NCI-H82 treated with DMSO at 0.1 percent for 48 hours (cell line): ENCODE data around the gene NUCB1.

Experiments used
- DNase-seq: peaks from one replicate; lab custom pipeline; 2025; ENCODE audit not compliant: unreplicated experiment; lab: John Stamatoyannopoulos, UW

Gene NUCB1

DNA sequence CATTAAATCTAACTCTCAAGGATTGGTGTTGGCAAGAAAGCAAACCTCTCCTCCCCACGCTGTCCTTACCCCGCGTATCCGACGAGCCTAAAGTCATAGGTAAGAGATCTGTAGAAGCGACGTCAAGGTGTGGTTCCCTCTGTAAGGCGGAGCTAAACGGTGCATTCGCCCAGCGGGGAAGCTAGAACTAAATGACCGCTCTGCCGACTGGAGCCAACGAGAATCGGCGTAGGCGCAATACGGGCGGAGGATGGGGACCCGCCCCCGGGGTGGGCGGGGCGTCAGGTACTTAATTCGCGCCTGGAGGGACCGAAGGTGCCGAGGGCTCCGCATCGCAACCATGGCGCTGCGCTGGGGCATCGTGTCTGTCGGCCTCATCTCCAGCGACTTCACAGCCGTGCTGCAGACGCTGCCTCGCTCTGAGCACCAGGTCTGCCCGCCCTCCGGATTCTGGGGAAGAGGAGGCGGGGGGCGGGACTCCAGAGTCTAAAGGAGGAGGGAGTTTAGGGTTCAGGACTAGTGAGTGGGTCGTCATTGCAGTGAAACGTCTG, 33.3 kb downstream of the NUCB1 start, which contains the start of gene DHDH:
Gene DHDH (plus strand): TSS at position 318 of the 551 bp plus-strand sequence. CDS start 23 bp downstream, at position 341.
- DNase-seq, result peak; percentile 73

GRCh38 chr19:48934837-48935236, 34.7 kb downstream of the NUCB1 start:
- no peak for DNase-seq

DNA sequence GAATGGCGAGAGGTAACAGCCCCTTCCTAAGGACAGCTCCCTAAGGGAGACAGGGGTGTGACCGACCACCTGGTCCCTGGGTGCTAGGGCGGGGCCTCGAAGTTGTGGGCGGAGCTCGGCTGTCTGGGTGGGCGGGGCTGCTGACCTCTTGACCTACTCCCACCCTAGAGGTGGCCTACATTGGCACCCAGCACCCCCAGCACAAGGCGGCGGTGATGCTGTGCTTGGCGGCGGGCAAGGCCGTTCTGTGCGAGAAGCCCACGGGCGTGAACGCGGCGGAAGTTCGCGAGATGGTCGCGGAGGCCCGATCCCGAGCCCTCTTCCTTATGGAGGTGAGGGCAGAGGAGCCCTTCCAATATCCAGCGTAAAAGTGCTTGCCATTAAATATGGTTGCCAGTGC, 35.8 kb downstream of the NUCB1 start:
- DNase-seq, result no peak

DNA sequence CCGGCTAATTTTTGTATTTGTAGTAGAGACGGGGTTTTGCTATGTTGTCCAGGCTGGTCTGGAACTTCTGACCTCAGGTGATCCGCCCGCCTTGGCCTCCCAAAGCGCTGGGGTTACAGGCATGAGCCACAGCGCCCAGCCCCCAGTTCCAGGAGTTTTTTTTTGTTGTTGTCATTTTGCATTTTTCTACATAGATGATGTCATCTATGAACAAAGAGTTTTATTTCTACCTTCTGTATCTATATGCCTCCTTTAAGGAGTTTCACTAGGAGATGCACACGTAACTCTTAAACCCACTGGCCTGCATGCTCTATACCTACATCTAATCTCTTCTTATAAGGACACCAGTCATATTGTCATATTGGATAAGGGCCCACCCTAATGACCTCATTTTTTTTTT, 38.1 kb downstream of the NUCB1 start:
- no peak for DNase-seq

DNA sequence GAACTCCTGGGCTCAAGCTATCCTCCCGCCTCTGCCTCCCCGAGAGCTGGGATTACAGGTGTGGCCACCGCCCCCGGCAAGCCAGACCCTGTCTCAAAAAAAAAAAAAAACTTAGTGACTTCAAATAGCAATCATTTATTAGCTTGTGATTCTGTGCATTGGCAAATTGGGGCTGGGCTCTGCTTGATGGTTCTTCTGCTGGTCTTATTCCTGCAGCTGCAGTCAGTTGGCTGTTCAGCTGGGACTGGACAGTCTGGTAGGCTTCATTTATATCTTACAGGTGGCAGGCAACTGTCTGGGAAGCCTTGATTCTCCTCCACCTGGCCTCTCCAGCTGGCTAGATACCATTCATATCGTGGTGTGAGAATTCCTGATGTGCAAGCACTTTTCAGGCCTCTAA, 40.8 kb downstream of the NUCB1 start:
- no peak for DNase-seq

- DNase-seq, result no peak
Observed at GRCh38 chr19:48943081-48943480, 43.0 kb downstream of the NUCB1 start.

DNA sequence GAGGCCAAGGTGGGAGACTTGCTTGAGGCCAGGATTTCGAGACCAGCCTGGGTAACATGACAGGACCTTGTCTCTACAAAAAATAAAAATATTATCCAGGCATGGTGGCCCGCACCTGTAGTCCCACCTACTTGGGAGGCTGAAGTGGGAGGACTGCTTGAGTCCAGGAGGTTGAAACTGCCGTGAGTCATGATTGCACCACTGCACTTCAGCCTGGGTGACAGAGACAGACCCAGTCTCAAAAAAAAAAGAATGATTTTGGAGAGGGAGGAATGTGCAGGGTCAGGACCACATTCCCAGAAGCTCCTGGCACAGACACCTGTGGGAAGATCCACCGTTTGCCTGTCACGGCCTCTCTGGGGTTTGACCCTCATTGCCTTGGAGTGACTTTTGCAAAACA, 45.3 kb downstream of the NUCB1 start:
- no peak for DNase-seq

DNA sequence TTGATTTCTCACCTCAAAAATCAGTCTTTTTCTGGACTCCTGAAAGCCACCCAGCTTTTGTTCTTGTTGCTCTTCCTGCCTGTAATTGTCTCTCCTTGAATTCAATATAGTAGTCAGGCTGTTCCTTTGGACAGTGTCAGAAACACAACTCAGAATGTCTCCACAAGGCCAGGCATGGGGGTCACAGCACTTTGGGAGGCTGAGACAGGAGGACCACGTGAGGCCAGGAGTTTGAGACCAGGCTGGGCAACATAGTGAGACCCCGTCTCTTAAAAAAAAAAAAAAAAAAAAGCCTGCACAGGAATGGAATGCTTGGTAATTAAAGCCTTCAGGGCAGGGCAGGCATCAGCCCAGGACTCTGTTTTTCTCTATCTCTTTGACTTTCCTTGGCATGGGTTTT, 45.7 kb downstream of the NUCB1 start:
- DNase-seq, result no peak

DNA sequence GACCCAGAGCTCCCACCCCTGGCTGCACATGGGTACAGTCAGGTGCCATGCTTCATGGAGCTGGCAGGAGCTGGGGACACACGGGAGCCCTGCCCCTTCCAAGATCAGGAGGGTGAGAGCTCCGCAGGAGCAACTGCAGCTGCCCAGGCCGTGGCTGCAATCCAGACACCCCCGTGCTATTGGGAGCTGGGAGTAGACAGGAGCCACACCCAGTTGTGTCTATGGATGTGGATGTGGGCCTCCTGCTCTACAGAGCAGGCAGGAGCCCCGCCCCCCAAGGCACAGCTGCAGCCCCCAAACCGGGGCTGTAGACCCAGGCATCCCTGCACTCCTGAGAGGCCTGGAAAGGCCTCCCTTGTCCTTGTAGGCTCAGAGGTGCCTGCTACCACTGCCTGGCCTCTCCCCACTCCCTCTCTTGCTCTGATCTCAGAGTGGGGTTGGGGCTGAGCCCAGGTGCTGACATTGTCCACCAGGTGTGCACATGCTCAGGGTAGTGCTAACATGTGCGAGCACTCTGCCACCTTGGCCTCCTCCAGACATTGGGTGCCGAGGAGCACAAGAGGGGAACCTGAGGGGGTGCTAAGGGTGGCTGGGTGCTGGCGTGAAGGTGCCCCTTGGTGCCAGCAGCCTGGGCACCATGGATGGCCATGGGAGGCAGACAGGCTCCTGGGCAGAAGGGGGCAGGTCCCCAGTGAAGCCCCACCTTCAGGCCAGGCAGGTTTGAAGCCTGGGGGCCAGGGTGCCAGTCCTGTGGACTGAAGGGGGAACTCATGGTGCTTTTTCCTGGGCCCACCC, 46.5 kb downstream of the NUCB1 start:
- DNase-seq, result no peak

DNA sequence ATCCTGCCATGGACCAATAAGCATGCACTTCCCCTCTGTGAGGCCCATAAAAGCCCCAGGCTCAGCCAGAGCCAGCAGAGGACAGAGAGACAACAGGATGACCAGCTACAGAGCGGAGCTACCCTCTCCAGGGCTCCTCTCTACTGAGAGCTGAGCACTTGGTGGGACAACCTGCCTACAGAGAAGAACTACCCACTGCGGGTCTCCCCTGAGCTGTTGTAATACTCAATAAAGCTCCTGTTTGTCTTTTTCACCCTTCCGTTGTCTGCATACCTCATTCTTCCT, 47.1 kb downstream of the NUCB1 start:
- DNase-seq, result no peak

DNA sequence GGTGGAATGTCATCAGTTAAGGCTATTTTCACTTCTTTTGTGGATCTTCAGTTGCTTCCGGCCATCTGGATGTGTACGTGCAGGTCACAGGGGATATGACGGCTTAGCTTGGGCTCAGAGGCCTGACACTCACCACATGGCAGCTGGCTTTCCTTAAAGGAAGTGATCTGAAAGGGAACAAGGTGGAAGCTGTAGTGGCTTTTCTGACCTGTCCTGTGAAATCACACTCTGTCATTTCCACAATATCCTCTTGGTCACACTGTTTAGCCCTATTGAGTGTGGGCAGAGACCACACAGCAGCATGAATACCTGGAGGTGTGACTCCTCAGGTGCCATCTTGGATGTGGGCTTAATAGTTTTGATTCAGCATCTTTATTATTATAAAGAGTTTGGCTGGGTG, 50.0 kb downstream of the NUCB1 start:
- DNase-seq, result no peak

GRCh38 chr19:48950830-48951519, 50.9 kb downstream of the NUCB1 start:
- no peak for DNase-seq

- no peak for DNase-seq
Observed at GRCh38 chr19:48953141-48953540, 53.0 kb downstream of the NUCB1 start.

DNA sequence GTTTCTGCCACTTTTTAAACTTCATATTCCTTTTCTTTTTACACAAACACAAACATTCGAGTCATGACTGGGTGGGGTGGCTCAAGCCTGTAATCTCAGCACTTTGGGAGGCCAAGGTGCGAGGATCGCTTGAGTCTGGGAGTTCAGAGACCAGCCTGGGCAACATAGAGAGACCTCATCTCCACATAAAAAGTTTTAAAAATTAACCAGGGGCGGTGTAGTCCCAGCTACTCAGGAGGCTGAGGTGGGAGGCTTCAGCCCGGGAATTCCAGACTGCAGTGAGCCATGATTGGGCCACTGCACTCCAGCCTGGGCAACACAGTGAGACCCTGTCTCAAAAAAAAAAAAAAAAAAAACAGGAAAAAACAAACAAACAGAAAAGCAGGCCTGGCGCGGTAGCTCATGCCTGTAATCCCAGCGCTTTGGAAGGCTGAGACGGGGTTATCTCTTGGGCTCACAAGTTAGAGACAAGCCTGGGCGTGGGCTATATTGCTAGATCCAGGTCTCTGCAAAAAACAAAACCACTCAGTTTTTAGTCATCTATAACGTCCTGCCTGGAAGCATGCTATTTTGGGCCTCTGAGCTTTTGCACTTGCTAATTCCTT, 54.0 kb downstream of the NUCB1 start:
- no peak for DNase-seq

GRCh38 chr19:48954595-48955307, 54.6 kb downstream of the NUCB1 start, which contains the start of gene BAX:
Gene BAX (plus strand): TSS chr19:48954875. CDS start chr19:48954929, 54 bp downstream.
- peak; percentile 91 for DNase-seq

DNA sequence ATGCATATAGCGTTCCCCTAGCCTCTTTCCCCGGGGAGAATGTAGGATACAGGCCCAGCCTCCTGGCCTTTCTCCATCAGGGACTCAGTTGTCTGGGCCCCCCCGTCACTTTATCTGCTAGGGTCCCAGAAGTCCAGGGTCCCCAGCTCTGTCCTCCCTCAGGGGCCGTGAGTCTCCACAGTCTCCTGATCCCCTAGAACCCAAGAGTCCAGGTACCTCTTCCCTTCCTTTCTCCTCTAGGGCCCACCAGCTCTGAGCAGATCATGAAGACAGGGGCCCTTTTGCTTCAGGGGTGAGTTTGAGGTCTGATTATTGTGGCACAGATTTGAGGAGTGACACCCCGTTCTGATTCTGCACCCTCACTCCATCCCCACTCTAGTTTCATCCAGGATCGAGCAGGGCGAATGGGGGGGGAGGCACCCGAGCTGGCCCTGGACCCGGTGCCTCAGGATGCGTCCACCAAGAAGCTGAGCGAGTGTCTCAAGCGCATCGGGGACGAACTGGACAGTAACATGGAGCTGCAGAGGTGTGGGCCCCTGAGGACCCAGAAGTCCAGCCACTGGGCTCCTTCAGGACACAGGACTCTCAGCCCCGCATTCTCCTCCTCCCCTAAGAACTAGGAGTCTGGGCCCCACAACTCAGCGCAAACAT, 55.3 kb downstream of the NUCB1 start:
- no peak for DNase-seq

- DNase-seq, result no peak
Observed at GRCh38 chr19:48958006-48958405, 57.9 kb downstream of the NUCB1 start.

- DNase-seq, result no peak
Observed at GRCh38 chr19:48959341-48960239, 59.5 kb downstream of the NUCB1 start.

DNA sequence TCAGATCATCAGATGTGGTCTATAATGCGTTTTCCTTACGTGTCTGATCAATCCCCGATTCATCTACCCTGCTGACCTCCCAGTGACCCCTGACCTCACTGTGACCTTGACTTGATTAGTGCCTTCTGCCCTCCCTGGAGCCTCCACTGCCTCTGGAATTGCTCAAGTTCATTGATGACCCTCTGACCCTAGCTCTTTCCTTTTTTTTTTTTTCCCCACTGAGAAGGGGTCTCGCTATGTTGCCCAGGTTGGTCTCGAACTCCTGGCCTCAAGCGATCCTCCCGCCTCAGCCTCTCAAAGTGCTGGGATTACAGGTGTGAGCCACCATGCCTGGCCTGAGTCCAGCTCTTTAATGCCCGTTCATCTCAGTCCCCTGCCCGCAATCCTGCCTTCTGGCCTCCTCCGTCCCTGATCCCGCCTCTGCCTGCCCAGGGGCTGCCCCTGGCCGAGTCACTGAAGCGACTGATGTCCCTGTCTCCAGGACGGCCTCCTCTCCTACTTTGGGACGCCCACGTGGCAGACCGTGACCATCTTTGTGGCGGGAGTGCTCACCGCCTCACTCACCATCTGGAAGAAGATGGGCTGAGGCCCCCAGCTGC, 61.0 kb downstream of the NUCB1 start:
- DNase-seq, result no peak
